Dermis microvascular lymphatic vessel endothelial cell (primary cell): ENCODE measurements around the gene TOP1. TPM values are rescaled to one million over a fixed set of nuclear protein-coding genes. Genes with fewer than 3 reads are reported as not detected.

Source experiments
- DNase-seq, 2 donors: peaks; one replicate each; pipeline versions ENCODE4 v3.0.0 to v3.0.0-alpha.2; 2010; ENCODE audit warnings: low read depth in 2 of 2
- total RNA-seq: library from RNA; depleted of rRNA; stranded (reverse); fragments of >200 nt; gene quantifications from 2 replicates; pipeline ENCODE4 v1.2.1, GENCODE V29; 2014

TOP1 gene
- 13.1 and 16.1 TPM in 2 replicates for total RNA-seq

DNA sequence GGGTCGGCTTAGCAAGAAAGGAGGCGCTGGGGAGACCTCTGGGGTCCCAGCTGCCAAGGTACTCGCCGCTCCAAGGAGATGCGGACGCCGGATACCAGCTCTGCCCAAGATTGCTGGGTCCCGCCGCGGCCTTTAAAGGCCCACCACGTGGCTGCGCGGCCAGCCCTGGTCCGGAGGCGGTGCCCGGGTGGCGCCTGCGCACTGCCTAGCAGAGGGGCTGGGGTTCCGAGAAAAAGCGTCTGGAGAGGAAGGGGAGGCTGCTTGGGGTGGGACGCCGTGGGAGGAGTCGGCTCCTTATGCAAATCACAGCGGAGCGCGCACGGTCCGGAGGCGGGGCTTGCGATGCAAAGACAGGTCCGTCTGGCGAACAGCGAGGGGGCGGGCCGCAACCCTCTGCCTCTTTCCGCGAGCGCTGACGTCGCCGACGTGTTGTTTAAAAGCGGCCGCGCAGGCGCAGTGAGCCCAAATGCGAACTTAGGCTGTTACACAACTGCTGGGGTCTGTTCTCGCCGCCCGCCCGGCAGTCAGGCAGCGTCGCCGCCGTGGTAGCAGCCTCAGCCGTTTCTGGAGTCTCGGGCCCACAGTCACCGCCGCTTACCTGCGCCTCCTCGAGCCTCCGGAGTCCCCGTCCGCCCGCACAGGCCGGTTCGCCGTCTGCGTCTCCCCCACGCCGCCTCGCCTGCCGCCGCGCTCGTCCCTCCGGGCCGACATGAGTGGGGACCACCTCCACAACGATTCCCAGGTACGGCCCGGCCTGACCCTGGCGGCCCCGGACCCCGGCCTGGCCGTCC, at the start of gene TOP1:
Gene TOP1, plus strand, starts transcription at position 464 of the 791 bp plus-strand sequence. Its CDS starts 246 bp downstream, at position 710.
- peak; percentile 99 to 100 for DNase-seq

- DNase-seq, result no peak
Observed at GRCh38 chr20:40979247-40979646, 49.4 kb upstream of the TOP1 start.

DNA sequence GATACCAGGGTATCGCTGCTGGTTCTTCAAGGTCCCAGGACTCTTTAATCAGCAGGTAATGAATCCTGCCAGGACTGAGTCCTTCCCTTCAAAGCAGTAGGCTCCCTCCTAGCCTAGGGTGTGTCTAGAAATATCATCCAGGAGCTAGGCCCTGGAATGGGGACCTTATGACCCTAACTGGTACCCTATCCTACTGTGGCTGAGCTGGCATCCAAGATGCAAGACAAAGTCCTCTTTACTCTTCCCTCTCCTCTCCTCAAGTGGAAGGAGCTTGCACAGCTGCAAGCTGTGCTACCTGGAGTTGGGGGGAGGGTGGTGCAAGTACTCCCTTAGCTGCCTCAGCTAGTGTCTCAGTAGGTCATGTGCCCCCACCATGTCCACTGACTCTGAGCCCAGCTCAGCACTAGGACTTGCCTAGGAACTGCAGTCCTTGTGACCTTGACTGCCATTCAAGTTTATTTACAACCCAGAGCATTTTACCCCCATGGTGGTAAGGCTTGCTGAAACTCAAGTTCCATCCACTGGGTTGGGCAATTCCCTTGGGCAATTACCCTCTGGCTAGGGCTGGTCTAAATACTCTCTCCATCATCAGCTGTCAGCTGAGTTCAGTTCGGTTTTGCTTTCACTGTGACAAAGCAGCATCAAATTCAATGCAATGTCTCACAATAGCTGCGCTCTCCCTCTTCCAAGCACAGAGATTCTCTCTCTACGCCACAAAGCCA, 48.4 kb upstream of the TOP1 start:
- DNase-seq, result no peak

DNA sequence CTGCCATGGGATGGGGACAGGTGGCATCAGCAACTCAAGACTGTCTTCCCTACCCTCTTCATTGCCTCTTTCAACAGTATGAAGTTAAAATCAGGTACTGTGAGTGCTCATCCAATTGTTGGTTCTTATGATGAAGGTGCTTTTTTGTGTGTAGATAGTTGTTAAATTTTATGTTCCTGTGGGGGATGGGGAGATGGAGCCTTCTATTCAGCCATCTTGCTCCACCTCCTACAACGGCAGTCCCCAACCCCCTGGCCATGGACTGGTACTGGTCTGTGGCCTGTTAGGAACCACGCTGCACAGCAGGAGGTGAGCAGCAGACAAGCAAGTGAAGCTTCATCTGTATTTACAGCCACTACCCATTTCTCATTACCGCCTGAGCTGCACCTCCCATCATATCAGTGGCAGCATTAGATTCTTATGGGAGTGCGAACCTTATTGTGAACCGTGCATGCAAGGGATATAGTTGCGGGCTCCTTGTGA, 47.8 kb upstream of the TOP1 start:
- DNase-seq, result no peak

DNA sequence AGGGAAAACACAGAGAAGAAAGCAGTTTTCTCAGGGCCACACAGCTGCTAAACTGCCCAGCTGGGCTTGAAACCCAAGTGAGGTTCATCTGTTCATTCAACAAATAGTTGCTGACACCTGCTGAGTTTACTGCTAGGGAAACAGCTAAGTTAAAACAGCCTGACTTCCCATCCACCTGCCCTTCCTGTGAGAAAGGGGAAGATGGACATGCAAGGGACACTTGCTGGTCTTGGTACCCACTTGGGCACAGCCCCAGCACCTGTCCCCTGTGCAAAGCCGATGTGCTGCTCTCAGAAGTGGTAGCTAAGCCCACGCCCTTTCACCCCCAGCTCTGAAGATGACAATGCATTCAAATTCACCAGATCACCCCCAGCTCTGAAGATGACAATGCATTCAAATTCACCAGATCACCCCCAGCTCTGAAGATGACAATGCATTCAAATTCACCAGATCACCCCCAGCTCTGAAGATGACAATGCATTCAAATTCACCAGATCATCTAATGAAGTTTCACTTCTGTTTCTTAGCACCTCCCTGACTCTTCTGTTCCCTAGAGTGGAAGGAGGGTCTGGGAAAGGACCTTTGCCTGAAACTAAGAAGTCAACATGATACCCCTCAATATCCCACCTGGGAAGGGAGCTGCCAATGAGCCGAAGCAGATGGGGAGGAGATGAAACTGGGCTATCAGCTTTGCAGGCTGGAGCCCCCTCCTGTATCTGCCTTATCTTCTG, 46.0 kb upstream of the TOP1 start:
- DNase-seq, result no peak

GRCh38 chr20:40983898-40984297, 44.7 kb upstream of the TOP1 start:
- DNase-seq, result no peak

GRCh38 chr20:40984496-40984895, 44.1 kb upstream of the TOP1 start:
- no peak for DNase-seq

- no peak for DNase-seq
Observed at GRCh38 chr20:40986774-40987173, 41.8 kb upstream of the TOP1 start.

GRCh38 chr20:40990542-40991120, 38.0 kb upstream of the TOP1 start:
- DNase-seq, result peak; percentile 70 to 88

GRCh38 chr20:40991181-40991889, 37.3 kb upstream of the TOP1 start:
- DNase-seq, result peak in 1 of 2 donors; percentile 76

- DNase-seq, result no peak
Observed at GRCh38 chr20:40992349-40993113, 36.1 kb upstream of the TOP1 start.

DNA sequence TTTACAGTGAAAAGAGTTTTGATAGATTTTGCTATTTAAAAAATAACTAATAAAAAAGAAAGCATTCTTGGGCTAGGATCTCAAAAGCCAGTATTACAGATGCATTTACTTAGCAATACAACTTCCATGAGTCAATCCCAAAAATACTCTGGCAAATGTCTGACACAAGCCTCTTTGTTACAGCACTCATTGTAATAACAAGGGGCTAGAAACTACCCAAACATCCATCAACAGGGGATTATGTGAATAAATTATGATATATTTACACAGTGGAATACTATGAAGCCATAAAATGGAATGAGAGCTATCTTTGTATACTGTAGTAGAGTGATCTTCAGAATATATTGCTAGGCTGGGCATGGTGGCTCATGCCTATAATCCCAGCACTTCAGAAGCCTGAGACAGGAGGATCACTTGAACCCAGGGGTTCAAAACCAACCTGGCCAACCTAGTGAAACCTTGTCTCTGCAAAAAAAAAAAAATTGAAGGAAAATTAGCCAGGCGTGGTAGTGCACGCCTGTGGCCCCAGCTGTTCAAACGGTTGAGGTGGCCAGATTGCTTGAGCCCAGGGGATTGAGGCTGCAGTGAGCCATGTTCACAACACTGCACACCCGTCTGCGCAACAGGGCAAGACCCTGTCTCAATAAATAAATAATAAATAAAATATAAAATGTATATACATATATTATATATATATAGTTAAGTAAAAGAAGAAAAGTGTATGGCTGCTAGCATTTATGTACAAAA, 34.7 kb upstream of the TOP1 start:
- DNase-seq, result no peak

DNA sequence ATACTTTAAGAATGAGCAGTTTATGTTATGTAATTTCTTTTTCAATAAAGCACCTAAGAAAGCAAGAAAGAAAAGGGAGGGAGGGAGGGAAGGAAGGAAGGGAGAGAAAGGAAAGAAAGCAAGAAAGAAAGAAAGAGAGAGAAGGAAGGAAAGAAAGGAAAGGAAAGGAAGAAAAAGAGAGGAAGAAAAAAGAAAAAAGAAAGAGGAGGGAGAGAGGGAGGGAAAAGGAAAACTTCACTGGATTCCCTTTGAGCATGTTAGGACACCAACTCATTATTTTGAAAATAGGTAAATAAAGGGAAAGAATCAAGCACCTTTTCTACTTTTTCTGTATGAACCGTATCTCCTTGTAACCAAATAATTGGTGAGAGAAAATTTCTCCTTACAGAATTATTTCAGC, 32.3 kb upstream of the TOP1 start:
- DNase-seq, result no peak

- no peak for DNase-seq
Observed at GRCh38 chr20:40997116-40997515, 31.5 kb upstream of the TOP1 start.

- DNase-seq, result no peak
Observed at GRCh38 chr20:40999841-41000240, 28.8 kb upstream of the TOP1 start.

GRCh38 chr20:41000628-41001027, 28.0 kb upstream of the TOP1 start:
- no peak for DNase-seq

- DNase-seq, result no peak
Observed at GRCh38 chr20:41001497-41001896, 27.1 kb upstream of the TOP1 start.

GRCh38 chr20:41002842-41003142, 25.8 kb upstream of the TOP1 start:
- no peak for DNase-seq

- DNase-seq, result peak in 1 of 2 donors; percentile 90
Observed at GRCh38 chr20:41003143-41003935, 25.3 kb upstream of the TOP1 start.
